GM10248 (cell line): Measurements from ENCODE around the gene QSER1.

Experiments used
- CTCF ChIA-PET: fragments of 300-600 bp; sonication (Branson Sonifier 250); formaldehyde crosslinking; extraction: SDS; loops from one replicate; lab custom pipeline; 2021; ENCODE audit warnings: antibody characterized with exemption; lab: Yijun Ruan, JAX
- POLR2A ChIA-PET: fragments of 350-650 bp; sonication (Branson Sonifier 250); formaldehyde crosslinking; extraction: SDS; loops from one replicate; lab custom pipeline; 2020; ENCODE audit warnings: antibody characterized with exemption; lab: Yijun Ruan, JAX
- DNase-seq: peaks from one replicate; pipeline ENCODE4 v3.0.0; 2012; ENCODE audit errors: extremely low spot score
- TF ChIP-seq, protein P1 (sequence below): IDR thresholded peaks from 2 replicates; pipeline ENCODE4 v1.5.1; 2012; ENCODE audit warnings: mild to moderate bottlenecking, low read depth; ENCODE audit errors: extremely low read depth, missing control alignments, control extremely low read depth

The QSER1 gene

DNA sequence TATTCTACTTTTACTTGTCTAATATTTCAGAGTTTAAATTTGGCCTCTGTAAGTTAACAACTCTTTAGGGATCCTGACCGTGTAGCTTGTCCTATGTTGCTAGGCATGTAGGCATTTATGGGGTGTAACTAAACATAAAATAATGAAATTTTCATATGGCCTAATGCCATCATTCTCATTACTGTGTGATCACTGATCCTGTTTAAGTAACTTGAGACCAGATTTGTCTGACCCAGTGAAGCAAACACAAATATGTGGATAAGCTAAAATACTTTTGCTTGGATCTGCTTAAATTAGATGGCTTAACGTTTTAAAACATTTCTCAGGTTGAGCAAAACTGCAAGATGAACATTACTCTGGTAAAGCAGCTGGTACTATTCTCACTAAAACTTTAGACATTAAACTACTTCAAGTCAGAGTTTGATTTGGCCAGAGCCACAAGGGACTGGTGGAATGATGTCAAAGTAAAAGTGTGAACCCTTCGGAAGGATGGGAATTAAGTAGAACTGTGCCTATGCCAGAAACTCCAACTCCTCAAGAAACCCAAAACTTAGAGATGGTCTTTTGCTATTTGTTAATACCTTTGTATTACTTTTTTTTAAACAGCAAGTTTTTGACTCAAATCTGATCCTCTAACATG, 12.5 kb downstream of the QSER1 start:
- ChIA-PET POLR2A (no interaction called here), CTCF (interaction anchor here (1.1 to 1.8 kb wide), 3 partner anchors 9 to 11 kb away, joined by 3 to 5 read pairs (median 5); no protein-coding TSS in a partner anchor)
- TF ChIP-seq, protein P1, sequence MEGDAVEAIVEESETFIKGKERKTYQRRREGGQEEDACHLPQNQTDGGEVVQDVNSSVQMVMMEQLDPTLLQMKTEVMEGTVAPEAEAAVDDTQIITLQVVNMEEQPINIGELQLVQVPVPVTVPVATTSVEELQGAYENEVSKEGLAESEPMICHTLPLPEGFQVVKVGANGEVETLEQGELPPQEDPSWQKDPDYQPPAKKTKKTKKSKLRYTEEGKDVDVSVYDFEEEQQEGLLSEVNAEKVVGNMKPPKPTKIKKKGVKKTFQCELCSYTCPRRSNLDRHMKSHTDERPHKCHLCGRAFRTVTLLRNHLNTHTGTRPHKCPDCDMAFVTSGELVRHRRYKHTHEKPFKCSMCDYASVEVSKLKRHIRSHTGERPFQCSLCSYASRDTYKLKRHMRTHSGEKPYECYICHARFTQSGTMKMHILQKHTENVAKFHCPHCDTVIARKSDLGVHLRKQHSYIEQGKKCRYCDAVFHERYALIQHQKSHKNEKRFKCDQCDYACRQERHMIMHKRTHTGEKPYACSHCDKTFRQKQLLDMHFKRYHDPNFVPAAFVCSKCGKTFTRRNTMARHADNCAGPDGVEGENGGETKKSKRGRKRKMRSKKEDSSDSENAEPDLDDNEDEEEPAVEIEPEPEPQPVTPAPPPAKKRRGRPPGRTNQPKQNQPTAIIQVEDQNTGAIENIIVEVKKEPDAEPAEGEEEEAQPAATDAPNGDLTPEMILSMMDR = no peak
- DNase-seq = no peak

DNA sequence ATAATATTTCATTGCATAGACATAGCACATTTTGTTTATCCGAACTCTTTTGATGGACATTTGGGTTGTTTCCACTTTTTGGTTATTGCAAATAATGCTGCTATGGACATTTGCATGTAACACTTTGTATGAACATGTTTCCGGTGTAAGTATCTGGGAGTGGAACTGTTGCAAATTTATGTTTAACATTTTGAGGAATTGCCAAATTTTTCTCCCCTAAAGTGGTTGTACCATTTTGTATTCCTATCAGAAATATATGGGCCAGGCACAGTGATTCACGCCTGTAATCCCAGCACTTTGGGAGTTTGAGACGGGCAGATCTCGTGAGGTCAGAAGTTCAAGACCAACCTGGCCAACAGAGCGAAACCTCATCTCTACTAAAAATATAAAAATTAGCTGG, 16.0 kb downstream of the QSER1 start:
- no peak for DNase-seq
- ChIA-PET CTCF (interaction anchor here (0.8 to 1.3 kb wide), 3 partner anchors 13 to 17 kb away, joined by 3 read pairs; no protein-coding TSS in a partner anchor), POLR2A (no interaction called here)
- TF ChIP-seq, protein P1 = no peak

DNA sequence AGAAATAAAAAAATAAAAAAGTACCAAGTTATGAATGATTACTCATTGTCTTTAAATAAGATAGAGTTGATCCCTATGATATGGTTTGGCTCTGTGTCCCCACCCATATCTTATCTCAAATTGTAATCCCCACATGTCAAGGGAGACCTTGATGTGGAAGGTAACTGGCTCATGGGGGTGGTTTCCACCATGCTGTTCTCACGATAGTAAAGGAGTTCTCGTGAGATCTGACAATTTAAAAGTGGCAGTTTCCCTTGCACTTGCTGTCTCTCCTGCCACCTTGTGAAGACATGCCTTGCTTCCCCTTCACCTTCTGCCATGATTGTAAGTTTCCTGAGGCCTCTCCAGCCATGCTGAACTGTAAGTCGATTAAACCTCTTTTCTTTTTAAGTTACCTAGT, 18.8 kb downstream of the QSER1 start:
- TF ChIP-seq, protein P1 = no peak
- CTCF ChIA-PET = no interaction called here
- DNase-seq = no peak
- POLR2A ChIA-PET = no interaction called here

DNA sequence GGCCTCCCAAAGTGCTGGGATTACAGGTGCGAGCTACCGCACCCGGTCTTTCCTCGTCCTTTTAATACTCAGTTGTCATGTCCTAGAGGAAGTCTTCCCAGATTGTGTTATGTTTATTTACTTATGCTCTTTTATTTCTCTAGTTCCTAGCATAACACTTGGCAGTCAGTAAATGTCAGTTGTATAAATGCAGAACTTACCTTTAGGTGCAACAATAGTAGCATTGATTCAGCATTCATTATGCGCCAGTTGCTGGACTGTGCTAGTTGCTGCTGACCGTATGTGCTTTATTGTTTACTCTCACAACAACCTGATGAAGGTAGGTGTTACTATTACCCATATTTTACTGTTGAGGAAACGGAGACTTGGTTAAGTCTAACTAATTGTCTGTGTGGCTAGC, 20.8 kb downstream of the QSER1 start:
- POLR2A ChIA-PET = no interaction called here
- no peak for DNase-seq
- CTCF ChIA-PET = interaction anchor here (1.0 to 2.0 kb wide), 5 partner anchors 8 to 27 kb away, joined by 3 to 6 read pairs (median 4); no protein-coding TSS in a partner anchor
- TF ChIP-seq, protein P1 = no peak

DNA sequence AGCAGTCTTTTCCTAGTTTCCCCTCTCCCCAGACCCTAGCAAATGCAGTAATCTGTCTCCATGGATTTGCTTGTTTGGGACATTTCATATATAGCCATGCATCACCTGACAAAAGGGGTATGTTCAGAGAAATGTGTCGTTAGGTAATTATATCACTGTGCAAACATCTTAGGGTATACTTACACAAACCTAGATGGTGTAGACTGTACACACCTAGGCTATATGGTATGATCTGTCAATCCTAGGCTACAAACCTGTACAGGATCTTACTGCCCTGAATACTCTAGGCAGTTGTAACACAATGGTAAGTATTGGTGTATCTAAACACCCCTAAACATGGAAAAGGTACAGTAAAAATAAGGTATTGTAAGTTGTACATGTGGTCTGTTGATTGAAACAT, 23.8 kb downstream of the QSER1 start:
- POLR2A ChIA-PET = no interaction called here
- CTCF ChIA-PET = no interaction called here
- no peak for DNase-seq
- TF ChIP-seq, protein P1 = no peak

DNA sequence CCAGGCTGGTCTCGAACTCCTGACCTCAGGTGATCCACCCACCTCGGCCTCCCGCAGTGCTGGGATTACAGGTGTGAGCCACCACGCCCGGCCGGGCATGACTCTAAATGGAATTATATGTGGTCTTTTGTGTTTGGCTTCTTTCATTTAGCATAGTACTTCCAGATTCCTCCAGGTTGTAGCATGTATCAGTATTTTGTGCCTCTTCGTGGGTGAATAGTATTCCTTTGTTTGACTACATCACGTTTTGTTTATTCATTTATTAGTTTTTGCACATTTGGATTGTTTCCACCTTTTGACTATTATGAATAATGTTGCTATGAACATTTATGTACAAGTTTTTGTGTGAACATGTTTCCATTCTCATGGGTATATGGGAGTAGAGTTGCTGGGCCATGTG, 24.4 kb downstream of the QSER1 start:
- POLR2A ChIA-PET = no interaction called here
- TF ChIP-seq, protein P1 = no peak
- no peak for DNase-seq
- CTCF ChIA-PET = no interaction called here
